DOHH2 (cell line): ENCODE measurements around the gene EIF2D.

Source experiments
- H3F3A ChIP-seq: fragments of 200-600 bp; sonication (generic), shearing (Covaris generic); 2 replicates; pipeline ENCODE4 v1.6.0; 2016; ENCODE audit warnings: antibody characterized with exemption, mild to moderate bottlenecking; ENCODE audit not compliant: control insufficient read depth, insufficient read depth
- H3K27ac ChIP-seq: fragments of 200-600 bp; sonication (generic); 2 replicates; pipeline ENCODE4 v1.5.1; 2014; ENCODE audit warnings: low read depth, mild to moderate bottlenecking, low read length, moderate library complexity
- H3K27me3 ChIP-seq: fragments of 200-600 bp; sonication (generic); 2 replicates; pipeline ENCODE4 v1.6.1; 2014; ENCODE audit warnings: mild to moderate bottlenecking, low read length, mixed read lengths; ENCODE audit not compliant: control insufficient read depth
- H3K36me3 ChIP-seq: fragments of 200-600 bp; sonication (generic); 2 replicates; pipeline ENCODE4 v1.6.1; 2014; ENCODE audit warnings: mild to moderate bottlenecking, low read length, moderate library complexity, mixed read lengths; ENCODE audit not compliant: control insufficient read depth
- H3K4me1 ChIP-seq: fragments of 200-600 bp; sonication (generic); 2 replicates; pipeline ENCODE4 v1.6.1; 2014; ENCODE audit warnings: mild to moderate bottlenecking, low read length, mixed read lengths; ENCODE audit not compliant: control insufficient read depth
- H3K4me2 ChIP-seq: fragments of 200-600 bp; sonication (generic); 2 replicates; pipeline ENCODE4 v1.6.0; 2014; ENCODE audit warnings: mild to moderate bottlenecking, low read length, moderate library complexity
- H3K4me3 ChIP-seq: fragments of 200-600 bp; sonication (generic); 2 replicates; pipeline ENCODE4 v1.5.1; 2014; ENCODE audit warnings: mild to moderate bottlenecking, low read length, mixed read lengths
- H3K79me2 ChIP-seq: fragments of 200-600 bp; sonication (generic); 2 replicates; pipeline ENCODE4 v1.6.1; 2014; ENCODE audit warnings: mild to moderate bottlenecking, low read length, mixed read lengths; ENCODE audit not compliant: control insufficient read depth
- H3K9me2 ChIP-seq: fragments of 200-600 bp; sonication (generic); replicated peaks from 2 replicates; pipeline ENCODE4 v1.6.1; 2014; ENCODE audit warnings: mild to moderate bottlenecking, low read length, mixed read lengths; ENCODE audit not compliant: control insufficient read depth
- H3K9me3 ChIP-seq: fragments of 200-600 bp; sonication (generic); 2 replicates; pipeline ENCODE4 v1.6.1; 2014; ENCODE audit warnings: antibody characterized with exemption, low read length, mixed read lengths; ENCODE audit not compliant: control insufficient read depth, insufficient read depth
- H4K20me1 ChIP-seq: fragments of 200-600 bp; sonication (generic); 2 replicates; pipeline ENCODE4 v1.6.0; 2014; ENCODE audit warnings: low read depth, mild to moderate bottlenecking, antibody characterized with exemption, low read length, moderate library complexity; ENCODE audit not compliant: control insufficient read depth, insufficient read depth
- CTCF ChIP-seq: fragments of 200-600 bp; sonication (generic); IDR thresholded peaks from one replicate; pipeline ENCODE4 v1.5.1; 2014; ENCODE audit warnings: antibody characterized with exemption, mild to moderate bottlenecking, low read depth, low read length; ENCODE audit not compliant: poor library complexity, severe bottlenecking
- EZH2phosphoT487 ChIP-seq: fragments of 200-600 bp; sonication (generic); IDR thresholded peaks from 2 replicates; pipeline ENCODE4 v1.6.1; 2017; ENCODE audit warnings: borderline replicate concordance, mild to moderate bottlenecking, antibody characterized with exemption, low read length, moderate library complexity, mixed read lengths

The EIF2D gene

GRCh38 chr1:206566999-206567398, 45.3 kb downstream of the EIF2D start:
- peaks cover 17% of the 10 kb centered on the region for H3K4me1 ChIP-seq
- no peak for TF ChIP-seq EZH2phosphoT487
- TF ChIP-seq CTCF, result no peak
- no peaks in the 10 kb centered on the region for H4K20me1 ChIP-seq
- H3K4me3 ChIP-seq, result no peak overlapping the region
- peaks cover 17% of the 10 kb centered on the region for H3K36me3 ChIP-seq
- no peak overlapping the region for H3K27ac ChIP-seq
- no peaks in the 10 kb centered on the region for H3K9me3 ChIP-seq
- H3K79me2 ChIP-seq, result peaks cover 15% of the 10 kb centered on the region
- no peaks in the 10 kb centered on the region for H3K27me3 ChIP-seq
- no peaks in the 10 kb centered on the region for H3F3A ChIP-seq
- H3K9me2 ChIP-seq, result no peaks in the 10 kb centered on the region
- no peak overlapping the region for H3K4me2 ChIP-seq

GRCh38 chr1:206565995-206566394, 46.3 kb downstream of the EIF2D start:
- Histone ChIP-seq H4K20me1 (no peaks in the 10 kb centered on the region), H3K27ac (no peak overlapping the region), H3K4me2 (no peak overlapping the region), H3F3A (no peaks in the 10 kb centered on the region), H3K4me3 (no peak overlapping the region), H3K9me3 (no peaks in the 10 kb centered on the region), H3K9me2 (no peaks in the 10 kb centered on the region), H3K4me1 (peaks cover 18% of the 10 kb centered on the region), H3K79me2 (peaks cover 14% of the 10 kb centered on the region), H3K27me3 (no peaks in the 10 kb centered on the region), H3K36me3 (peaks cover 22% of the 10 kb centered on the region)
- no peak for TF ChIP-seq CTCF
- no peak for TF ChIP-seq EZH2phosphoT487

GRCh38 chr1:206563367-206564207, 48.7 kb downstream of the EIF2D start:
- Histone ChIP-seq H3K27me3 (no peaks in the 10 kb centered on the region), H3K36me3 (peaks cover 33% of the 10 kb centered on the region), H4K20me1 (no peaks in the 10 kb centered on the region), H3F3A (0 out of 2 replicates have a peak, but pooled peaks cover 2% of the 10 kb centered on the region), H3K4me3 (peak overlapping the region; percentile 34), H3K9me2 (no peaks in the 10 kb centered on the region), H3K4me2 (peak overlapping the region; percentile 56), H3K4me1 (peaks cover 40% of the 10 kb centered on the region), H3K27ac (no peak overlapping the region), H3K79me2 (peaks cover 38% of the 10 kb centered on the region), H3K9me3 (no peaks in the 10 kb centered on the region)
- TF ChIP-seq EZH2phosphoT487 (no peak), CTCF (no peak)
